A673 (cell line): ENCODE data around the gene CBLC. TPM values are rescaled to one million over a fixed set of nuclear protein-coding genes. Genes with fewer than 3 reads are reported as not detected.
A peak's percentile ranks its signal among the peaks of the same experiment; 100 is the strongest.
"Not testable (repeated sequence)": the region's sequence is repeated elsewhere in the genome, so short reads cannot be mapped to it uniquely, and the experiment has no call there.

Experiments
- BruUV-seq: library from RNA; stranded (reverse); fragments of 400-500 nt; replicated peaks from 2 replicates; lab custom pipeline; 2021; lab: Mats Ljungman, UMichigan
- CTCF ChIA-PET: fragments of 300-600 bp; sonication (Branson Sonifier 250); formaldehyde crosslinking; loops from one replicate; lab custom pipeline; 2022; ENCODE audit warnings: antibody characterized with exemption; lab: Charles Lee
- POLR2A ChIA-PET: fragments of 300-600 bp; sonication (Branson Sonifier 250); formaldehyde crosslinking; loops from one replicate; lab custom pipeline; 2022; ENCODE audit warnings: antibody characterized with exemption; ENCODE audit not compliant: low non-redundant PET; lab: Charles Lee
- DNase-seq: peaks from one replicate; pipeline ENCODE4 v3.0.0-alpha.2; 2015; ENCODE audit warnings: low spot score
- H3K27ac ChIP-seq: fragments of 200-600 bp; sonication (generic); 2 replicates; pipeline ENCODE4 v1.5.1; 2016; ENCODE audit warnings: mixed run types, low read depth, mild to moderate bottlenecking, mixed read lengths, antibody characterized with exemption, low read length; ENCODE audit not compliant: poor library complexity, severe bottlenecking
- H3K27me3 ChIP-seq: fragments of 200-600 bp; sonication (generic); replicated peaks from 2 replicates; pipeline ENCODE4 v1.6.1; 2017; ENCODE audit warnings: mixed run types, low read depth, mild to moderate bottlenecking, mixed read lengths, antibody characterized with exemption, low read length; ENCODE audit not compliant: insufficient read depth, poor library complexity
- H3K36me3 ChIP-seq: fragments of 200-600 bp; sonication (generic); 2 replicates; pipeline ENCODE4 v1.6.1; 2016; ENCODE audit warnings: mixed run types, mild to moderate bottlenecking, mixed read lengths, antibody characterized with exemption, low read length; ENCODE audit not compliant: insufficient read depth, poor library complexity, severe bottlenecking
- H3K4me1 ChIP-seq: fragments of 200-600 bp; sonication (generic); 2 replicates; pipeline ENCODE4 v1.6.1; 2017; ENCODE audit warnings: mixed run types, mild to moderate bottlenecking, mixed read lengths, antibody characterized with exemption, low read length; ENCODE audit not compliant: insufficient read depth, poor library complexity, severe bottlenecking
- H3K4me3 ChIP-seq: fragments of 200-600 bp; sonication (generic); 2 replicates; pipeline ENCODE4 v1.5.1; 2016; ENCODE audit warnings: low read depth, mixed run types, mild to moderate bottlenecking, mixed read lengths, low read length; ENCODE audit not compliant: poor library complexity, severe bottlenecking
- H3K9me3 ChIP-seq: fragments of 200-600 bp; sonication (generic); 2 replicates; pipeline ENCODE4 v1.6.1; 2016; ENCODE audit warnings: mixed run types, low read depth, mild to moderate bottlenecking, mixed read lengths, antibody characterized with exemption, low read length; ENCODE audit not compliant: poor library complexity, severe bottlenecking
- CTCF ChIP-seq: fragments of 300-800, 200-600 bp; sonication (generic); conservative IDR thresholded peaks from 2 replicates; pipeline ENCODE4 v1.5.1; 2017; ENCODE audit warnings: low read depth, mild to moderate bottlenecking, antibody characterized with exemption, low read length, moderate library complexity, mixed read lengths
- EZH2 ChIP-seq: fragments of 200-600 bp; sonication (generic); IDR thresholded peaks from 2 replicates; pipeline ENCODE4 v1.6.1; 2017; ENCODE audit warnings: borderline replicate concordance, low read depth, mild to moderate bottlenecking, mixed read lengths, antibody characterized with exemption, low read length; ENCODE audit not compliant: poor library complexity, severe bottlenecking
- intact Hi-C: fragments of 100-400 bp; cut with micrococcal nuclease; formaldehyde crosslinking; loops from one replicate; pipeline ENCODE4 v1.10.0; 2022; ENCODE audit not compliant: unreplicated experiment
- total RNA-seq: library from RNA; stranded (reverse); gene quantifications from 2 replicates; pipeline ENCODE4 v1.2.3, GENCODE V29; 2021

Gene CBLC
- total RNA-seq, 1 experiment from 2014 or later, result not detected

GRCh38 chr19:44770550-44771257, 7.0 kb upstream of the CBLC start:
- no TSS peak for BruUV-seq
- Histone ChIP-seq H3K36me3 (no peaks in the 10 kb centered on the region), H3K4me1 (no peaks in the 10 kb centered on the region), H3K27ac (no peak overlapping the region), H3K9me3 (no peaks in the 10 kb centered on the region), H3K27me3 (no peaks in the 10 kb centered on the region), H3K4me3 (no peak overlapping the region)
- peak; percentile 92 for DNase-seq
- intact Hi-C loops, result loop anchor here (1.0 kb wide), 2 partner anchors 46 to 81 kb away; no protein-coding TSS in a partner anchor
- POLR2A ChIA-PET, result interaction anchor here (0.6 kb wide), 2 partner anchors 15 to 699 kb away, joined by 3 to 4 read pairs; no protein-coding TSS in a partner anchor
- CTCF ChIA-PET, result interaction anchor here (0.6 to 3.0 kb wide), 13 partner anchors 11 to 558 kb away, joined by 3 to 122 read pairs (median 6); partner anchors contain the start of gene ZNF227
- no peak for TF ChIP-seq EZH2
- TF ChIP-seq CTCF, result peak; percentile 85

- CTCF ChIA-PET, result interaction anchor here (0.6 to 3.0 kb wide), 3 partner anchors 42 to 85 kb away, joined by 3 to 122 read pairs (median 3); no protein-coding TSS in a partner anchor
- H3K9me3 ChIP-seq, H3K27ac ChIP-seq, H3K4me1 ChIP-seq, H3K4me3 ChIP-seq, H3K36me3 ChIP-seq, intact Hi-C loops, BruUV-seq, POLR2A ChIA-PET, H3K27me3 ChIP-seq, DNase-seq: not testable (repeated sequence)
Observed at GRCh38 chr19:44772144-44772543, 5.5 kb upstream of the CBLC start.

GRCh38 chr19:44772959-44773358, 4.7 kb upstream of the CBLC start:
- POLR2A ChIA-PET, result no interaction called here

More at GRCh38 chr19:44772959-44773358, 4.7 kb upstream of the CBLC start:
- H3K27me3 ChIP-seq, result no peaks in the 10 kb centered on the region
- H3K9me3 ChIP-seq, result no peaks in the 10 kb centered on the region
- no peaks in the 10 kb centered on the region for H3K36me3 ChIP-seq
- no peaks in the 10 kb centered on the region for H3K4me1 ChIP-seq
- TF ChIP-seq CTCF (no peak), EZH2 (no peak)
- CTCF ChIA-PET, result interaction anchor here (3.0 kb wide), 1 partner anchor 49 kb away, joined by 122 read pairs; no protein-coding TSS in a partner anchor
- BruUV-seq, result no TSS peak
- H3K4me3 ChIP-seq, result no peak overlapping the region
- DNase-seq, result no peak
- intact Hi-C loops, result no loop called here
- H3K27ac ChIP-seq, result no peak overlapping the region
